GM12878 (cell line): ENCODE data around the gene KLC4. TPM values are rescaled to one million over a fixed set of nuclear protein-coding genes. Genes with fewer than 3 reads are reported as not detected.

Source experiments
- ATAC-seq: fragments of 200-7000 bp; cut with Tn5 transposase; 3 replicates; pipeline ENCODE4 v1.9.1; 2020; ENCODE audit warnings: mild to moderate bottlenecking, moderate library complexity
- BruUV-seq: library from RNA; stranded (reverse); fragments of 400-500 nt; replicated peaks from 2 replicates; lab custom pipeline; 2021; lab: Mats Ljungman, UMichigan
- CTCF ChIA-PET: fragments of 300-600 bp; sonication (Branson Sonifier 250); formaldehyde crosslinking; extraction: SDS; loops from one replicate; lab custom pipeline; 2021; ENCODE audit warnings: inconsistent platforms; lab: Yijun Ruan, JAX
- POLR2A ChIA-PET: fragments of 350-600 bp; formaldehyde crosslinking; extraction: SDS; loops from one replicate; lab custom pipeline; 2021; ENCODE audit warnings: inconsistent platforms; lab: Charles Lee
- RAD21 ChIA-PET: fragments of 300-600 bp; sonication (Branson Sonifier 250); formaldehyde crosslinking; loops from one replicate; lab custom pipeline; 2023; ENCODE audit warnings: antibody characterized with exemption; ENCODE audit not compliant: unreplicated experiment; lab: Charles Lee
- SMC1A ChIA-PET: fragments of 300-600 bp; sonication (Branson Sonifier 250); formaldehyde crosslinking; loops from one replicate; lab custom pipeline; 2023; ENCODE audit not compliant: unreplicated experiment, uncharacterized antibody; lab: Charles Lee
- DNase-seq: peaks from one replicate; pipeline ENCODE4 v3.0.0-alpha.2; 2011; ENCODE audit warnings: low read depth, low spot score
- FAIRE-seq: peaks from 3 replicates; lab custom pipeline; 2011; peaks lifted over from hg19 to GRCh38; lab: Jason Lieb, UNC
- H2AFZ ChIP-seq: 2 replicates; pipeline ENCODE4 v1.6.0; 2011; ENCODE audit warnings: low read depth, low read length, control low read depth; ENCODE audit not compliant: control insufficient read depth
- H3K27ac ChIP-seq: 2 replicates; pipeline ENCODE4 v1.5.1; 2011; ENCODE audit warnings: control low read depth; ENCODE audit not compliant: control insufficient read depth, insufficient read depth
- H3K27me3 ChIP-seq, 2 experiments: replicated peaks in 1 of 2; 2 replicates each; pipeline versions ENCODE4 v1.6.0 to v1.6.1; 2011; ENCODE audit warnings: low read length in 1 of 2; ENCODE audit not compliant: control insufficient read depth in 2 of 2, insufficient read depth in 2 of 2
- H3K36me3 ChIP-seq, 2 experiments: 2 replicates each; pipeline ENCODE4 v1.5.1; 2011; ENCODE audit warnings: low read length in 1 of 2; ENCODE audit not compliant: control insufficient read depth in 2 of 2, insufficient read depth in 2 of 2
- H3K4me1 ChIP-seq: 2 replicates; pipeline ENCODE4 v1.6.1; 2011; ENCODE audit warnings: mild to moderate bottlenecking, low read length, moderate library complexity, mixed read lengths; ENCODE audit not compliant: control insufficient read depth, insufficient read depth
- H3K4me2 ChIP-seq: 2 replicates; pipeline ENCODE4 v1.6.0; 2011; ENCODE audit warnings: control low read depth; ENCODE audit not compliant: control insufficient read depth, insufficient read depth
- H3K4me3 ChIP-seq: fragments of 200-600 bp; sonication (generic); 2 replicates; pipeline ENCODE4 v1.5.1; 2016
- H3K79me2 ChIP-seq: 2 replicates; pipeline ENCODE4 v1.6.0; 2011; ENCODE audit warnings: low read length; ENCODE audit not compliant: control insufficient read depth, insufficient read depth
- H3K9ac ChIP-seq: 2 replicates; pipeline ENCODE4 v1.8.0; 2011; ENCODE audit warnings: low read length, control low read depth, mixed read lengths; ENCODE audit not compliant: control insufficient read depth, insufficient read depth
- H3K9me3 ChIP-seq: replicated peaks from 3 replicates; pipeline ENCODE4 v1.5.1; 2011; ENCODE audit warnings: mild to moderate bottlenecking, low read length; ENCODE audit not compliant: control insufficient read depth, insufficient read depth
- H4K20me1 ChIP-seq: 2 replicates; pipeline ENCODE4 v1.6.0; 2011; ENCODE audit not compliant: control insufficient read depth, insufficient read depth
- EGR1 ChIP-seq, 2 experiments: IDR thresholded peaks; 1 replicate in 1 of 2; 2 replicates in 1 of 2; pipeline ENCODE4 v1.6.1; 2011 to 2012; ENCODE audit warnings: low read depth in 2 of 2, low read length in 2 of 2, borderline replicate concordance in 1 of 2, mild to moderate bottlenecking in 1 of 2, moderate library complexity in 1 of 2
- ELK1 ChIP-seq: IDR thresholded peaks from 2 replicates; pipeline ENCODE4 v1.6.1; 2012; ENCODE audit warnings: low read depth, low read length, improper control_type of control experiment
- SPI1 ChIP-seq: IDR thresholded peaks from 2 replicates; pipeline ENCODE4 v1.6.1; 2011; ENCODE audit warnings: low read depth, mild to moderate bottlenecking, low read length, moderate library complexity, borderline replicate concordance; ENCODE audit not compliant: insufficient read depth
- YY1 ChIP-seq: IDR thresholded peaks from 2 replicates; pipeline ENCODE4 v1.6.1; 2011; ENCODE audit warnings: low read depth, mild to moderate bottlenecking, low read length
- WGBS: methylation state at CpG from one replicate; pipeline ENCODE4 v1.1.6; 2016; ENCODE audit warnings: low lambda C conversion rate; ENCODE audit not compliant: insufficient replicate concordance, insufficient coverage; ENCODE audit errors: missing lambda C conversion rate; 5-methylcytosine and 5-hydroxymethylcytosine counted together
- in situ Hi-C: fragments of 300-500 bp; cut with MboI; formaldehyde crosslinking; loops from 9 replicates; pipeline ENCODE4 v1.14.3; 2018; ENCODE audit warnings: mixed read lengths
- intact Hi-C: fragments of 100-400 bp; cut with micrococcal nuclease; formaldehyde crosslinking; loops from one replicate; pipeline ENCODE4 v1.14.2; 2022; ENCODE audit not compliant: unreplicated experiment
- polyA plus RNA-seq, 11 experiments: library from polyadenylated mRNA; depleted of rRNA in 4 of 11; unstranded in 6 of 11; stranded (reverse) in 5 of 11; fragments of >200 nt; fragmentation: Nextera tagmentation in 4 of 11; fragmentation: Illumina TruSeq in 1 of 11; extraction: Ambion mirVana in 4 of 11; extraction: Trizol in 1 of 11; gene quantifications; 1 replicate in 1 of 11; 2 replicates in 10 of 11; pipeline versions ENCODE4 v1.2.1 to v1.2.3, GENCODE V29; 2011 to 2016; ENCODE audit warnings: inconsistent platforms in 2 of 11, missing spikeins in 2 of 11, low read depth in 1 of 11
- total RNA-seq, 4 experiments: library from RNA; depleted of rRNA in 3 of 4; stranded (reverse); fragments of >200 nt in 3 of 4; fragmentation: Illumina TruSeq in 1 of 4; extraction: Trizol in 1 of 4; gene quantifications; 2 replicates each; pipeline versions ENCODE4 v1.2.1 to v1.2.3, GENCODE V29; 2013 to 2021
- TF ChIP-seq, protein P1 (sequence below): IDR thresholded peaks from 2 replicates; pipeline ENCODE4 v1.6.1; 2012; ENCODE audit warnings: low read depth, low read length, improper control_type of control experiment
- TF ChIP-seq, protein P2 (sequence below): fragments of 450-650 bp; conservative IDR thresholded peaks from 2 replicates; pipeline ENCODE4 v1.6.1; 2017; ENCODE audit warnings: mild to moderate bottlenecking, moderate library complexity
- TF ChIP-seq, protein P3 (sequence below): fragments of 450-650 bp; IDR thresholded peaks from 2 replicates; pipeline ENCODE4 v1.6.1; 2016; ENCODE audit warnings: mild to moderate bottlenecking

The KLC4 gene
- total and polyA plus RNA-seq, 10 of the 15 experiments (the other 5 are each of a cell fraction or from before 2014, with no cell fraction given), result 0.90 to 13.4 (median 6.9) TPM

DNA sequence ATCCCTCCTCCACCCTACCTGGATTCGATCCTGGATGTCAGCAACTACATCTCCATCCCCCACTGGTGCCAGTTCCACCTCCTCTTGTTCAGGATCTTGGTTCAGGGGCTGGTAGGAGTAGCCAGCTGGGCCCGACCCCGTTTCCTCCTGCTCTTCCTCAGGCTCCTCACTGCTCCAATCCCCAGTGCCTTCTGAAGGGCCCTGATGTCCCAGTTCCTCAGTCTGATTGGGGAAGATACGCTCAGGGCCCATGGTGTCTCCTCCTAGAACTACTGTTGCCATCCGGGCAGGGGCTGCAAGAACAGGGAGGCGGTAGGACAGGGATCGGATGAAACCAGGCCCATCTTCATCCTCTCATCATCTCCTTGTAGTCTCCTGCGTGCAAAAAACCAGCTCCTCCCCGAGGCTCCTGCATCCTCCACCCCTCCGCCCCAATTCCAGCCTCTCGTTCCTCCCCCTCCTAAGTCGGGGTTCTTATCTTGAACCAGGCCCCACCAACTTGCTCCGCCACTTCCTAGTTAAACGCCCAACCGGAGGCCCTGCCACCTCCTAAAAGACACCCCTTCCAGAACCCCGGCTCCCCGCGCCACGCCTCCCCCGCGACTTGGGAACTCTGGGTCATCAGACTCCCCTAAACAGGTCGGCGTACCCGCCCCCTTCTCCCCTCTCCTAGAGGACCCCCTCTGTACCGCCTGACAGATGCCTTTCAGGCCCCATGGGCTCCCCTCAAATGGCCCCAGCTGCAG lies 46.2 kb upstream of the KLC4 start:
- Histone ChIP-seq H3K4me2 (peak overlapping the region; percentile 98), H3K9ac (peak overlapping the region; percentile 73), H3K4me1 (peaks cover 7% of the 10 kb centered on the region), H3K27me3 (no peaks in the 10 kb centered on the region), H3K79me2 (peaks cover 23% of the 10 kb centered on the region), H3K4me3 (peak overlapping the region; percentile 85), H3K36me3 (peaks cover 15 to 17% of the 10 kb centered on the region in 2 experiments), H4K20me1 (no peaks in the 10 kb centered on the region)
- ChIA-PET CTCF (interaction anchor here (1.4 to 2.5 kb wide), 6 partner anchors 12 to 134 kb away, joined by 3 to 10 read pairs (median 4); partner anchors contain the start of gene PEX6), RAD21 (interaction anchor here (0.6 to 1.6 kb wide), 10 partner anchors 9 to 450 kb away, joined by 3 to 9 read pairs (median 4); partner anchors contain the start of genes CNPY3, CUL7, PEX6 and PPP2R5D)
- ATAC-seq, result peak; percentile 40
- in situ Hi-C loops (no loop called here), intact Hi-C loops (no loop called here)
- no peak for FAIRE-seq
- TF ChIP-seq, protein P1, sequence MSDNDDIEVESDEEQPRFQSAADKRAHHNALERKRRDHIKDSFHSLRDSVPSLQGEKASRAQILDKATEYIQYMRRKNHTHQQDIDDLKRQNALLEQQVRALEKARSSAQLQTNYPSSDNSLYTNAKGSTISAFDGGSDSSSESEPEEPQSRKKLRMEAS, result no peak
- TF ChIP-seq EGR1 (IDR thresholded peaks at IDR 0.05; ENCODE audit: borderline replicate concordance in 1 of 2, low read depth in 2 of 2, low read length in 2 of 2), result peak in 1 of 2 experiments; percentile 18; a peak in 1 of 3 replicates
- TF ChIP-seq ELK1, result no peak
- no peak for TF ChIP-seq YY1
- TF ChIP-seq, protein P2, sequence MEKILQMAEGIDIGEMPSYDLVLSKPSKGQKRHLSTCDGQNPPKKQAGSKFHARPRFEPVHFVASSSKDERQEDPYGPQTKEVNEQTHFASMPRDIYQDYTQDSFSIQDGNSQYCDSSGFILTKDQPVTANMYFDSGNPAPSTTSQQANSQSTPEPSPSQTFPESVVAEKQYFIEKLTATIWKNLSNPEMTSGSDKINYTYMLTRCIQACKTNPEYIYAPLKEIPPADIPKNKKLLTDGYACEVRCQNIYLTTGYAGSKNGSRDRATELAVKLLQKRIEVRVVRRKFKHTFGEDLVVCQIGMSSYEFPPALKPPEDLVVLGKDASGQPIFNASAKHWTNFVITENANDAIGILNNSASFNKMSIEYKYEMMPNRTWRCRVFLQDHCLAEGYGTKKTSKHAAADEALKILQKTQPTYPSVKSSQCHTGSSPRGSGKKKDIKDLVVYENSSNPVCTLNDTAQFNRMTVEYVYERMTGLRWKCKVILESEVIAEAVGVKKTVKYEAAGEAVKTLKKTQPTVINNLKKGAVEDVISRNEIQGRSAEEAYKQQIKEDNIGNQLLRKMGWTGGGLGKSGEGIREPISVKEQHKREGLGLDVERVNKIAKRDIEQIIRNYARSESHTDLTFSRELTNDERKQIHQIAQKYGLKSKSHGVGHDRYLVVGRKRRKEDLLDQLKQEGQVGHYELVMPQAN, result peak; percentile 71
- TF ChIP-seq, protein P3, sequence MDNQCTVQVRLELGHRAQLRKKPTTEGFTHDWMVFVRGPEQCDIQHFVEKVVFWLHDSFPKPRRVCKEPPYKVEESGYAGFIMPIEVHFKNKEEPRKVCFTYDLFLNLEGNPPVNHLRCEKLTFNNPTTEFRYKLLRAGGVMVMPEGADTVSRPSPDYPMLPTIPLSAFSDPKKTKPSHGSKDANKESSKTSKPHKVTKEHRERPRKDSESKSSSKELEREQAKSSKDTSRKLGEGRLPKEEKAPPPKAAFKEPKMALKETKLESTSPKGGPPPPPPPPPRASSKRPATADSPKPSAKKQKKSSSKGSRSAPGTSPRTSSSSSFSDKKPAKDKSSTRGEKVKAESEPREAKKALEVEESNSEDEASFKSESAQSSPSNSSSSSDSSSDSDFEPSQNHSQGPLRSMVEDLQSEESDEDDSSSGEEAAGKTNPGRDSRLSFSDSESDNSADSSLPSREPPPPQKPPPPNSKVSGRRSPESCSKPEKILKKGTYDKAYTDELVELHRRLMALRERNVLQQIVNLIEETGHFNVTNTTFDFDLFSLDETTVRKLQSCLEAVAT, result peak; percentile 27; the same call in 1 of the 2 replicates
- TF ChIP-seq SPI1, result peak; percentile 6; the same call in 1 of the 2 replicates
- TF ChIP-seq, all 136 proteins: peak for 4
- ChIA-PET SMC1A (interaction anchor here (0.7 to 2.8 kb wide), 12 partner anchors 8 to 564 kb away, joined by 3 to 13 read pairs (median 5); partner anchors contain the start of genes CNPY3, CUL7, KLC4 and MRPL2), POLR2A (interaction anchor here (0.6 to 3.3 kb wide), 15 partner anchors 8 to 449 kb away, joined by 3 to 22 read pairs (median 8); partner anchors contain the start of genes CNPY3, CUL7, KLC4 and MRPL2)
- BruUV-seq, result no TSS peak
- no peak for DNase-seq
- Histone ChIP-seq H3K9me3 (no peaks in the 10 kb centered on the region), H3K27ac (peak overlapping the region; percentile 60), H2AFZ (peak overlapping the region; percentile 75)
- WGBS, result under 1% methylated on average over 25 of the region's 25 CpGs
